NCI-H2029 (cell line): ENCODE data around the gene SLC12A8.

ENCODE experiments used
- DNase-seq: peaks from one replicate; lab custom pipeline; 2025; lab: John Stamatoyannopoulos, UW

SLC12A8 gene

GRCh38 chr3:125212509-125213363, at the start of gene SLC12A8:
SLC12A8 (minus strand) TSS chr3:125212748; CDS start chr3:125211349, 1,399 bp downstream.
- DNase-seq, result no peak

GRCh38 chr3:125262161-125262560, 49.6 kb upstream of the SLC12A8 start:
- DNase-seq, result no peak

DNA sequence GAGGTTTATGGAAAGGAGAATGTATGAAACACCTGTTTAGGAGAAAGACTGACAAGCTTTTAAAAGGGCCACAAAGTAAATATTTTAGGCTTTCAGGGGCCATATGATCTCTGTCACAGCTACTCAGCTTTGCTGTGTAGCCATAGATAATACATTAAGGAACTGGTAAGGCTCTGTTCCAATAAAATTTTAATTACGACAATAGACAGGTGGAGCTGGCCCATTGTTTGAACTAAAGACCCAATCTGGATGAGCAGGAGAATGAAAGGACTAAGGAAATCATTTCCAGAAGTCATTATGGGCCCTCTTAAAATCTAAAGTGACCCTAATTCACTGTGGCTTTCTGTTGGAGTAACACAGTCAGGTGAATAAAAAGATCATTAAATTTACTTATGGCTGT, 48.5 kb upstream of the SLC12A8 start:
- peak; percentile 50 for DNase-seq

DNA sequence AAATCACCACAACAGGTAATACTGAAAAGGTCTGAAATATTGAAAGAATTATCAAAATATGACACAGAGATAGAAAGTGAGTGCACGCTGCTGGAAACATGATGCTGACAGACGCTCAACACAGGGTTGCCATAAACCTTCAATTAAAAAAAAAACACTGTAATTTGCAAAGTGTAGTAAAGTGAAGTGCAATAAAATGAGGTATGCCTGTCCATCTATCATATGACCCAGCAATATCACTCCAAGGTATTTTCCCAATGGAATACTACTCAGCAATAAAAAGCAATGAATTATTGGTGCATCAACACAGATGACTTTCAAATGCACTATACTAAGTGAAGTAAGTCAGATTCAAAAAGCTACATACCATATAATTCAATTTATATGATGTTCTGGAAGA, 47.6 kb upstream of the SLC12A8 start:
- no peak for DNase-seq

GRCh38 chr3:125257536-125257935, 45.0 kb upstream of the SLC12A8 start:
- DNase-seq, result no peak

- DNase-seq, result no peak
Observed at GRCh38 chr3:125256675-125257074, 44.1 kb upstream of the SLC12A8 start.

GRCh38 chr3:125250973-125251372, 38.4 kb upstream of the SLC12A8 start:
- DNase-seq, result no peak

GRCh38 chr3:125246237-125246636, 33.7 kb upstream of the SLC12A8 start:
- no peak for DNase-seq

DNA sequence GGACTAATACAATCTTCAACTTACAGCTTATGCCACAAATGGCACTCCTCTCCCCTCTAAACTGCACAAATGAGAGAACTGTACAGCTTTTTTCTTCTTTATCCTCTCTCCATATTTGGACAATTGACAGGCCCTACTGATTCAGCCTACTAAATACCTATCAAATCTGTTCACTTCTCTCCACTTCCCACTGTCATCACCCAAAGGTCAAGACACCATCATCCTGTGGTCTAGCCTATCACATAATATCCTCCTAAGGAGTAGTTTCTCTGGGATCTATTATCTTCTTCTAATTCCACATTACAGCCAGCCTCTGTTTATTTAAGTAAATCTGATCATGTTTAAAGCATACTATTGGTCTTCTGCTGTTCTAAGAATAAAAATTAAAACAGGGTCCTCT, 33.0 kb upstream of the SLC12A8 start:
- no peak for DNase-seq

GRCh38 chr3:125240496-125240895, 27.9 kb upstream of the SLC12A8 start:
- DNase-seq, result no peak

- no peak for DNase-seq
Observed at GRCh38 chr3:125239266-125239665, 26.7 kb upstream of the SLC12A8 start.

DNA sequence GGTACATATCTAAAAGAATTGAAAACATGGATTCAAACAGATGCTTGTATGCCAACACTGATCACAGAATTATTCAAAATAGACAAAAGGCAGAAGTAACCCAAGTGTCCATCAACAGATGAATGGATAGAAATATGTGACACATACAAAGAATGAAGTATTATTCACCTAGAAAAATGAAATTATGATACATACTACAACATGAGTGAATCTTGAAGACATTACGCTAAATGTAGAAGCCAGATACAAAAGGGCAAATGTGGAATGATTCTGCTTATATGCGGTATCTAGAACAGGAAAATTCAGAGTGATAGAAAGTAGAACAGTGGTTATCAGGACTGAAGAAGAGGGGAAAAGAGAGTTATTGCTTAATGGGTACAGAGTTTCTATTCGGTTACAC, 26.2 kb upstream of the SLC12A8 start:
- DNase-seq, result no peak

DNA sequence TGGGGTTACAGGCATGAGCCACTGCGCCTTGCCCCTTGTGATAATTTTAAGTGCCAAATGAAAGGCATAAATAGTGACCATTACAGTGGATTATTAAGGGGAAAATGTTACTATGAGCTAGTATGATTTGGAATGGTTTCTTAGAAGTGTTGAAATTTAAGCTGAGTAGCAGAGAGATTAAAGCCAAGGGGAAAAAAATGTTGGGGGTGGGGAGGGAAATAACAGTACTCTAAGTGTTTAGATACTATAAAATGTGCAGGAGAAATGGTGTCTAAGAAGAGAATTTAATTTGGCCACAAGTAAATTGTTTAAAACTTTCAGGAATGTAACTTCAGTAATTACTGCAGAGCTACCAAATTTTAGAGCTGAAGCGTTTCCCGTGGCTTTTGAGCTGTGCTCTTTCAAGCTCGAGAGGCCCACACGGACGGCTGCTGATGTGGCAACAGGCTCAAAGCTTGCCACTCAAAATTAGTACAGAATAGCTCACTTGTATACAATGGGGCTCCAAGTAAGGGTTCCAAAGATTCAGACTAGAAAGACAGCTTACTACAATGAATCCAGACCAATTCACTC, 23.9 kb upstream of the SLC12A8 start:
- no peak for DNase-seq

GRCh38 chr3:125234831-125235230, 22.3 kb upstream of the SLC12A8 start:
- no peak for DNase-seq

DNA sequence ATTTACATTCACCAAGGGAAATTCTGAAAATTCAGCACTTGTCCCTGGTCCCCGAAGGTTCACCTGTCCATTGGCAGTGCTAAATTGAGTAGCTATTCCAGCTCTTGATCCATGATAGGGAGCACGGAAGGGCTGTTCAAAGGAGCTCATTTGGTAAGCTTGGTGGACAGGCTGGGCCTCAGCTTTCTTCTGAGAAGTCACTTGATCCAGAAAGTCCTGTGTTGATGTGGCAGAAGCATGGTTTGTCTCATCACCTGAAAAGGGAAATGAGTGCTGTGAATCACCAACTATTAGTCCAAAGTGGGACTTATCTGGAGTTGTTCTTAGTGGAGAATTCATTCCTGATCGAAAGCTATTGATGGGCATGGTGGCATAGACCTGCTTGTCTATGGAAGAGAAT, 19.9 kb upstream of the SLC12A8 start:
- no peak for DNase-seq

GRCh38 chr3:125231895-125232294, 19.3 kb upstream of the SLC12A8 start:
- DNase-seq, result no peak

GRCh38 chr3:125229707-125230106, 17.2 kb upstream of the SLC12A8 start:
- no peak for DNase-seq

GRCh38 chr3:125229168-125229567, 16.6 kb upstream of the SLC12A8 start:
- DNase-seq, result no peak

GRCh38 chr3:125221831-125222230, 9.3 kb upstream of the SLC12A8 start:
- no peak for DNase-seq

DNA sequence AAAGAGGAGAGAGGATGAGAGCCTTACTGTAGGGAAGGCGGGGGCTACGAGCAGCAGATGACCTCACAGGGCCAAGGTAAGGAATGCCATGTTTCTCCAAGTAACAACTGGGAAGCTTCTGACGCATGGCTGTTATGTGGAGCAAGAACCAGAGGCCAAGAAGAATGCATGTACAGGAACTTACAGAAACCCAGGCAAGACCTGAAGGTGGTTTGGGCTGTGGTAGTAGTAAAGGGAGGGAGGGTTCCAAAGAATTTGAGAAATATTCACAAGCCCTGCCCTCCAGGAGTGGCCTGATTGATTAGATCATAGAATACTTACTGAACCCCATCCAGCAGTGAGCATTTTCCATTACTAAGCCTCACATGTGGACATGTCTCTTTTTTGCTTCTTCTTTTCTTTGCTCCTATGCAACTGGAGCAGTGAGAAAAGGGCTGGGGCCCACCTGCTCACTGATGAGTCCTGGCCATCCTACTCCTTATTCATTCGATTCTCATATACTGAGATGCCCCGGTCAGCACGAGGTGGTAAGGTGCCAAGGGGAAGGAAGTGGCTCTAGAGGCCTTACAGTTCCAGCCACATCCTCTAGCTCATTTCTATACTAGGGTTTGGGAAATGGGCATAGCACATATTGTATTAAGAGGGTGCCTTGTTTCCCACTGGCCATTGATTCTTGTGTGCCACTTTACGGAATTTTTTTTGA, 8.3 kb upstream of the SLC12A8 start:
- DNase-seq, result no peak

GRCh38 chr3:125220183-125220582, 7.6 kb upstream of the SLC12A8 start:
- DNase-seq, result no peak

DNA sequence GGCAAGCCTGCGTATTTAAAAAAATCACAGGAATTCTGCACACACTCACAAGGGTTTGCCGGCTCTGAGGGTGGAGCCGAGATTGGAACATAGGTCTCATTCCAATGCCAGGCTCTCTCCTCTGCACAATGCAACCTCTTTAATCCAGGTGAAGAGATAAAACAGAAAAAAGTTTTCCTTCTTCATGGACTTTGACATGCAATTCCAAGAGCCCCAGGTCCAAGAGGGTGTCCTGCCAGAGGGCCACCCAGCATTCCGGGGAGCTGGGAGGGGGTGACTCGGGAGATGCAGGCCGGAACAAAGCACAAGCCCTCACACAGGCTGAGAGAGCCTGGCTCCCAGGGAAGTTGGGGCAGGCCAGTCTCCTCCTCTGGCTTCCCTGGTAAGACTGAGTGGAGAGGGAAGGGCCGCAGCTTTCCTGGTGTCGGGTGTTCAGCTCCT, 6.7 kb upstream of the SLC12A8 start:
- no peak for DNase-seq

DNA sequence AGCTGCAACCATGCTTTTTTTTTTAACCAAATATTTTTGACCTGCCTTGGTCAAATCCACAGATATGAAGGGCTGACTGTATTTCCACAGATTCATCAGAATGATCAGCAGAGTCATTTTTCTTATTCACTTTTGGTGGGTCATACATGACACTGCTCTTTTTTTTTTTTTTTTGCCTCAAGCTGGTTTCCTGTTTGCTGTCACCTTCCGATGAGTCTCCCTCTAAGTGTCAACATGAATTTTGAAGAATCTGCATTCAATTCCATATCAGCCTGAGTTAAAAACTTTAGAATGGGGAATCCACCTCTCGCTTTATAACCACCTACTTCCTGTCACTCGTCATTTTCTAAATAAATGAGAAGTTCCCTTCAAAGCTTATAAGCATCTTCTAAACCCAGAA, 2.2 kb upstream of the SLC12A8 start:
- DNase-seq, result no peak
